Activated CD4-positive, CD25-positive, alpha-beta regulatory T cell treated with anti-CD3 and anti-CD28 coated beads, Interleukin-2, amount 50 U/mL, for 24 hours (primary cell): ENCODE measurements around the gene CLTA.
"Not testable (repeated sequence)": the region's sequence is repeated elsewhere in the genome, so short reads cannot be mapped to it uniquely, and the experiment has no call there.

Source experiments
- ATAC-seq, 2 donors: fragments of 150-1000 bp; cut with Tn5 transposase; one replicate each; pipeline ENCODE4 v1.10.0; 2021; ENCODE audit warnings: mild to moderate bottlenecking in 1 of 2, moderate library complexity in 1 of 2

CLTA gene

GRCh38 chr9:36191686-36192085 lies 965 bp downstream of the CLTA start:
- ATAC-seq, result no peak

GRCh38 chr9:36192196-36192595 lies 1.5 kb downstream of the CLTA start:
- ATAC-seq, result no peak

- ATAC-seq, result no peak
Observed at GRCh38 chr9:36193023-36193422, 2.3 kb downstream of the CLTA start.

GRCh38 chr9:36194326-36195000 lies 3.7 kb downstream of the CLTA start:
- no peak for ATAC-seq

GRCh38 chr9:36204906-36205547 lies 14.3 kb downstream of the CLTA start:
- no peak for ATAC-seq

GRCh38 chr9:36207016-36207415 lies 16.3 kb downstream of the CLTA start:
- no peak for ATAC-seq

- ATAC-seq, result peak in 1 of 2 donors; percentile 27
Observed at GRCh38 chr9:36207546-36208012, 16.9 kb downstream of the CLTA start.

- no peak for ATAC-seq
Observed at GRCh38 chr9:36208521-36209253, 18.0 kb downstream of the CLTA start.

GRCh38 chr9:36210722-36211121 lies 20.0 kb downstream of the CLTA start:
- ATAC-seq, result no peak

- ATAC-seq, result no peak
Observed at GRCh38 chr9:36211510-36211909, 20.8 kb downstream of the CLTA start.

GRCh38 chr9:36213387-36213786 lies 22.7 kb downstream of the CLTA start:
- no peak for ATAC-seq

GRCh38 chr9:36213989-36214388 lies 23.3 kb downstream of the CLTA start:
- no peak for ATAC-seq

- no peak for ATAC-seq
Observed at GRCh38 chr9:36214571-36214970, 23.9 kb downstream of the CLTA start.

GRCh38 chr9:36217256-36217968 lies 26.7 kb downstream of the CLTA start:
- ATAC-seq, result no peak

- ATAC-seq, result no peak
Observed at GRCh38 chr9:36218011-36218410, 27.3 kb downstream of the CLTA start.

GRCh38 chr9:36218411-36218901 lies 27.7 kb downstream of the CLTA start:
- peak; percentile 75 to 84 for ATAC-seq

GRCh38 chr9:36221667-36222066 lies 30.9 kb downstream of the CLTA start:
- no peak for ATAC-seq

GRCh38 chr9:36222449-36222848 lies 31.7 kb downstream of the CLTA start:
- ATAC-seq, result no peak

- ATAC-seq, result no peak
Observed at GRCh38 chr9:36237230-36237629, 46.5 kb downstream of the CLTA start.

- not testable (repeated sequence) for ATAC-seq
Observed at GRCh38 chr9:36239205-36239604, 48.5 kb downstream of the CLTA start.

- not testable (repeated sequence) for ATAC-seq
Observed at GRCh38 chr9:36239675-36240074, 49.0 kb downstream of the CLTA start.

GRCh38 chr9:36245906-36246305 lies 55.2 kb downstream of the CLTA start:
- ATAC-seq, result no peak

GRCh38 chr9:36247356-36247755 lies 56.6 kb downstream of the CLTA start:
- no peak for ATAC-seq
